ENCODE data around the gene MYL12B.
"Not testable (repeated sequence)": the region's sequence is repeated elsewhere in the genome, so short reads cannot be mapped to it uniquely, and the experiment has no call there.

The MYL12B gene

DNA sequence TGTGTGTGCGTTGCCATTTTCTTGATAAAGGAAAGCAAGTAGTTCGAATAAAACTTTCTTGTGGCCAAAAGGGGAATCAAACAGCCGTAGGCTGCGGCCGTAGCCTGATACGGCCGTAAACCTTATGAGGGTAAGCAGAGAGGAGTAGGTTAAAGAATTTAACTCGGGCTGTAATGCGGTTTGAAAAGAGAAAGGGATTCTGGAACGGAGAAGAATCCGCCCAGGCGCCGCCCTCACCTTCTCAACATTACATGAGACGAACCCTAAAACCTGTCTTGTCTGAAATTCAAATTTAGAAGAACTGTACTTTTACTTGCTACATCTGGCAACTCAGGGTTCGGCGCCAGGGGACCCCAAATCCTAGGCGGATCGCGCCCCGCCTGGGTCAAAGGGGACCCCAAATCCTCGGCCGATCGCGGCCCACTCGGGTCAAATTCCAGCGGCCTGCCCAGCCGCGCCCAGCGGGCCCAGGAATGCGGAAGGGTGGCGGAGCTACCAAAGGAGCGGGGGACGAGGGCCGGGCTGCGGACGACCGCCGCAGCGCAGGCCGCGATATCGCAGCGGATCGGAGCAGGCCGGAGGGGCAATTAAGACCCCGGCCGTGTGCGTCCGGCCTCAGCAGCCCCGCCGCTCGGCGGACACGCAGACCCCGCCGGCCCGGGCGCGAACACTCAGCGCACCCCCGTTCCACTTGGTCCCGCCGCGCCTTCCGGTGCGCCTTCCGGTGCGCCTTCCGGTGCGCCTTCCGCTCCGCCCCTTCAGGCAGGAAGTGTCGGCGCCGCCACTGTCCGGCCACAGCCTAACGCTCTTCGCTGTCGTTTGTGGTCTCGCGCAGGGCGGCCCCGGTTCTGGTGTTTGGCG is at the start of gene MYL12B:
Gene MYL12B (plus strand): TSS at position 761 of the 861 bp plus-strand sequence. CDS start 10,766 bp downstream, outside the sequence.
- peak; percentile 55 to 58 (median 56) for DNase-seq (ENCODE audit: low read depth in 3 of 3, low spot score in 1 of 3)

DNA sequence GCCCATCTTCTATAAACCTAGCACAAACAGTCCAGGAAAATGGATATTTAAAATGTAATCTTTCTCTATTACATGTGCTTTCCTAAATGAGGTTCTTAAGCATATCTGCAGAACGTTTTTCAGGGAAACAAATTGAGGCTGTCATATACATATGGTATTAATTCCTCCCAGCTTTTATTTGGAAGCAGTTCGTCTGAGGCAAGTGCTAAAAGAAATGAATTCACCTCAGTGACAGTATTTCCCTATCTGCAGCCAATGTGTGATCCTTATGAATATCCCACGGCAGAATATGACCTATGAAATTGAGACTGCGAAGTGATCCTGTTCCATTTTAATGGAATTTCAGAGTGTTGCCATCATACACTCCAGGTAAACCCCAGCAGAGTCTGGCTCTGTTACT is 49.3 kb upstream of the MYL12B start:
- no peak for DNase-seq (ENCODE audit: low read depth in 3 of 3, low spot score in 1 of 3)

DNA sequence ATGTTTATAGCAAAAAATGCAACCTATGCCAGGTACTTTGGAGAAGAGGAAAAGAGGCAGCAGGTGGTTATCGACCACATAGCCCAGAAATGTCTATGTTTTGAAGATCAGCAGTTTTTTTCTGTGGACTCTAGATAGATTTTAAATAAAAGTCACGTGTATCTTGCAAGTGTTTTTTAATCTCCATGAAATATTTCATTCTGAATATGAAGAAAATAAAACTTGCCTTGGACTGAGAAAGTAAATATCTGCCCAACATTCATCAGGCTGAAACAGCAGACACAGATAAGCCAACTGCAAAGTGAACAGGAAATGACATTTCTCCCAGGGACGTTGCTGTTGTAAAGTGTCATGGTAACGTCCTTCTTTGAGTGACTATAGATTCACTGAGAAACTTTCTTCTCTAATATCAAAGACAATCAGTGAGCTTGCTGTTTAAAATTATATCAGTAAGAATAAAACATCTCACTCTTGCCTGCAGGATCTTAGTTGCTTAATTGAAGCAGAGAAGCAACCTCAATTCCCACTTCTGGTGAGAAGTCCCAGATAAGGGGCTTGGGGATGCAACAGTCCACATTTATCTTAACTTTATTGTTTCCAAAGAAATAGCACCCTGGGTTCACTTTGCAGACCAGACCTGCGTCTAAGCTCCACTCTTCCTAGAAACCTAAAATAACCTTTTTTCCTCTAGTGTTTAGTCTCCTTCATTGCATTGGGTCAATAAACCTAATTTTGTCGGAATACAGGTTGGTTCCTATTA is 48.5 kb upstream of the MYL12B start:
- DNase-seq (ENCODE audit: low read depth in 3 of 3, low spot score in 1 of 3) = no peak

DNA sequence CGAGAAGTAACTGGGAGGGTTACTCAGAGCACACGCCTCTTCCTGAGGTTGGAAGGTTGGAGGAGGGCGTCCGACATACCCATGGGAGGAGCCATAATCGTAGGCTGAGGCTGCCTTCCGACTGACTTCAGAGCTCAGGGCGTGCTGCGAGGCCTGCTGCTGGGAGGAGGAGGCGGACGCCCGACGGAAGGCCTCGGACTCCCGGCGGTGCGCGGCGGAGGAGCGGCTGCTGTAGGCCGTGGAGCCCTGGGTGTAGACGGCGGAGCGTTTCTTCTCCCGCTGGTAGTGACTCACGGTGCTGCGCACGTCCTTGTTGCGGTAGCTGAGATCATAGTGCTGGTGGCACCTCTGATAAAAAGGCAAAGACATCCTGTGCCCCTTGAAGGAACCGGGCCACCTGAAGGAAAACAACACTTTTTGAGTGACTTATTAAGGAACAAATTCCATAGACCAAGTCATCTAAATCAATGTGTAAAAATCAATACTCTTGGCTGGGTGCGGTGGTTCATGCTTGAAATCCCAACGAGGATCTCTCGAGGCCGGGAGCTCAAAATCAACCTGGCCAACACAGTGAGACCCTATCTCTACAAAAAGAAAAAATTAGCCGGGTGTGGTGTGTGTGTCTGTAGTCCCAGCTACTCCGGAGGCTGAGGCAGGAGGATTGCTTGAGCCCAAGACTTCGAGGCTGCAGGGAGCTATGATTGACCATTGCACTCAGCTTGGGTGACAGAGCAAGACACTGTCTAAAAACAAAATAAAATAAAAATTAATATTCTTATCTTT is 46.9 kb upstream of the MYL12B start:
- no peak for DNase-seq (ENCODE audit: low read depth in 3 of 3, low spot score in 1 of 3)

DNA sequence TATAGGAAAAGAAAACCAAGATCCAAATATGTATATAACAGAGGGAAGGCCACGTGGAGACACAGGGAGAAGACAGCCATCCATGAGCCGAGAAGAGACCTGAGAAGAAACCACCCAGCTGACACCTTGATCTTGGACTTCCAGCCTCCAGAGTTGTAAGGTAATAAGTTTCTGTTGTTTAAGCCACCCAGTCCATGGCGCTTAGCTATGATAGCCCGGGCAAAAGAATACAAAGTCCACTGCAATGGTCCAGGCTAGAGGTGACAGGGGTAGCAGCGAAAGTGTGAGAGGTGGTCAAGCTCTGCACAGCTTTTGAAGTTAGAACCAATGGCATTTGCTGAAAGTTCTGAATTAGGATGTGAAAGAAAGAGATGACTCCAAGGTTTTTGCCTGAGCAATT is 44.9 kb upstream of the MYL12B start:
- DNase-seq (ENCODE audit: low read depth in 3 of 3, low spot score in 1 of 3) = no peak

DNA sequence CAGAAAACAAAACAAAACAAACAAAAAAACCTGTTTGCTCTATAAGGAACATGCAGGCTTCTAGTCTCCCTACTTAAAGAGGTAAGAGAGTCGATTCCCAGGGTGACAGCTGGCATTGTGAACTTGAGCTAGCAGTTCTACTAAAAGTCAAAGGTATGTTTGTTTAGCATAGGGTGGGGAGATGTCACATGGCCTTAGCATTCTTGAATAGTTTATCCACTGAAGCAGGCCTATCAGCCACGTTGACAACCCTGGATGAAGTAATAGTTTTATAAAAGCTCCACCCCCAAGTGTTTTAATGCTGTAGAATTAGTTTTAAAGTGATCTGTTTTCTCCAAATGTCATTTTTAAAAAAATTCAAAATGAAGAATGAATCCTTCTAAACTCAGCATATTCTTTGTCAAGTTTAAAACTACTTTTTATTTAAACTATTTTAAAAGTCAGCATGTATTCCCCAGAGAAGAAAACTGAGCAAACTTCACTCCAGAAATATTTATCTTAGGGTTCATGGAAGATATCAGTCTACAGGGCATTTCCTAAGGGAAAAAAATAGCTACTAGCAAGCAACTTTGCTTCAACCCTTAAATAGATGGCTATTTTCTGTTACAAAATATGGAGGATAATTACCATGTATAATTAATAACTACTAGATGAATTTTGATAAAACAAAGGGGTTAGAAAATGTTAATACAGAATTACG is 43.8 kb upstream of the MYL12B start:
- no peak for DNase-seq (ENCODE audit: low read depth in 3 of 3, low spot score in 1 of 3)

DNA sequence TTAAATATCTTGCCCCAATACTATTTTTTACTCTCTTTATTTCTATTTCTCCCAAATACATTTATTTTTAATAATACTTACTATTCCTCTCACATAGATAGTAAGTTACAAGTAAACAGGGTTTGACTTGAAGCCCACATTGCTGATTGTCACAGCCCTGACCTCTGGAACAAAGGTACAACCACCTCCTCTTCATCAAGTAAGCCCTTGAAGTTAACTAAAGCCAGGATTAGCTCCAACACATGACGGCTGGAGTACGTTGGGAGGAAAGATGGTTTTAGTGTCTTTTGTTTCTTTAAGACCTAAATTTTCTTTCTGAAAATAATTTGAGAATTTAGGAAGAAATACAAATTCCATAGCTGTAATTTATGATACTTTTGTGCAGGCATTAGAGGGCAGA is 43.1 kb upstream of the MYL12B start:
- DNase-seq (ENCODE audit: low read depth in 3 of 3, low spot score in 1 of 3) = no peak

DNA sequence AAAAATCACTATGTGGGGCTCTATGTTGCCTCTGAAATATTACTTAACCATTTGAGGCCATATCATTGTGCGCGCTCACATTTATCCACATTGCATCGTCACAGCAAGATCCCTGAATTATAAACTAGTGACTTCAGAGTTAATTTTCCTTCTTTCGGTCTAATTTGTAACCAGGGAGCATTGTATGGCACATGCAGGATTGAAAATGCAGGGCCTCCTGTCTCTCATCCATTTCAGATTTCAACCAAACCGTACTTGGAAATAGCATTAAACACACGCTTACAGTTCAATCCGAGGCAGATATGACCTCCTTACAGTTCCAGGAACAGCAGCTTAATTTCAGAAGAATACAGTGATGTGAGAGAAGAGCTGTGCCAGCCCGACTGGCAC is 42.7 kb upstream of the MYL12B start:
- DNase-seq (ENCODE audit: low read depth in 3 of 3, low spot score in 1 of 3) = no peak

DNA sequence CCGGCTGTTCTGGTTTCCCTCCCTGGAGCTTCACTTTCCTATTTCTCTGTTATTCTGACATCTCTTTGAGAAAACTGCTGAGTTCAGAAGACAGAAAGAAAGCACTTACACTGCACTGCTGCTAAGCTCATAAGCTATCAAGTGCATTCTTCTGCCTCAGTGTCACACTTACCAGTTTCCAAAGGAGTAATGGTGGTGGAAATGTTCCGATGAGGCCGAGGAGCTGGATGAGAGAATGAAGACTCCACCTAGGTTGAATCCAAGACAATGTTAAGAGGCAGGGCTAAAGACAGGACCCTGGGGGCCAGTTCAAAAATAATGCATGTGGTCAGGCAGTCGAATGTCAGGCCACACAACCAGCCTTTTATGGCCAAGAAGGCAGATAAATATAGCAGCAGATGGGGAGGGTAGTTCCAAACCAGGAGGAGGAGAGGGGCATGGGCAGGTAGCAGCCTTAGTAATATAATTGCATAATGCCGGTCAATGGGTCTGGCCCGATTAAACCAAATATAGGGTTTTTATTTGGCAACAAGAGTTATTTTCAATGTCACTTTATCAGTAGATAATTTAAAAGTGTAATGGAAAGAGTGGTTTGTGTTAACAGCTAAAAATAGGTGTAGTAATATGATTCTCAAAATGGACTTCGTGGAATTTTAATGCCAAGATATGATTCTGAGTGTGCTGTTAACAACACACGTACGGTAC is 42.1 kb upstream of the MYL12B start, which contains the start of gene MYOM1:
Gene MYOM1 (minus strand): TSS at position 338 of the 705 bp plus-strand sequence. CDS start 4,745 bp downstream, outside the sequence.
- DNase-seq (ENCODE audit: low read depth in 3 of 3, low spot score in 1 of 3) = no peak

DNA sequence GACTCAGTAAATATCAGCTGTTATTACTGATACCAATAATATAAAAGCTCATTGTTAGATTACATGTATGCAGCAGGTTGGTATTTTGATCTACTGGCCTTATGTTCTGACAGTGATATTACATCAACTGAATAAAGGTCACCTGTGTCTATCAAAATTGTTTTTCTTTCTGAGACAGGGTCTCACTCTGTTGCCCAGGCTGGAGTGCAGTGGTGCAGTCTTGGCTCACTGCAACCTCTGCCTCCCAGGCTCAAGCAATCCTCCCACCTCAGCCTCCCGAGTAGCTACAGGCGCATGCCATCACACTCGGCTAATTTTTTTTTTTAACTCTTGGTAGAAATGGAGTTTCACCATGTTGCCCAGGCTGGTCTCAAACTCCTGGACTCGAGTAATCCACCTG is 41.1 kb upstream of the MYL12B start:
- not testable (repeated sequence) for DNase-seq (ENCODE audit: low read depth in 3 of 3, low spot score in 1 of 3)

DNA sequence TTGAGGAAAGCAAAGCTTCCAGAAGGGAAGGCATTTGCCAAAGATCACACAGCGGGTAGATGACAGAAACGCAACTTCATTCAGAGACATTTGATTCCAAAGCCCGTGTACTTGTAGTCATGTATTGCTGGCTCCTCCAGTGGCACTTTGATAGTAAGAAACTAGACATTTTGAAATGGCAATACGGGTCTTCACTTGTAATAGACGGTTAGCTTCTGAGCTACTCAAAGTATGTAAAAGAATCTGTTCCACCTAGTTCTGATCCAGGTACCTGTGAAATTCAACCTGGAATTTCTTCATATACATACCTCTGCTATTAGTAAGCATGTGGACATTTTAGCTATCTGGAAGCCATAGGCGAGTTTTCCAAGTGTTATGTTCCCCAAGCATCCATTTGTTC is 40.4 kb upstream of the MYL12B start:
- DNase-seq (ENCODE audit: low read depth in 3 of 3, low spot score in 1 of 3) = no peak

DNA sequence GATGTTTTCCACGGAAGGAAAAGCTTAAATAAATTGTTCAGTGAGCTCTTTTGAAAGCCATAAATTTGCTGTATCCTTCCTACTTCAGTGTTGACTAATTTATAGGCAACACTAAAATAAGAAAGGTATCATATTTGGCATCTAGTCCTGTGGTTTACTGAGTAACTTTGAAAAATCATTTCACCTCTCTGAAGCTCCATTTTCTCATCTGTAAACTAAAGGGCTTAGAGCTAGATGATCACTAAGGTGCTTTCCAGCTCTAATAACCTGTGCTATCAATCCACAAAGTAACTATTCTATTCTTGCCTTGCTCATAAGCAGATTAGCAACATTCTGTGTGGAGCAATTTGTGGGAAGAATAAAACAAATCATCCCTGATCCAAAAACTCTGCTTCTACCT is 38.6 kb upstream of the MYL12B start:
- DNase-seq (ENCODE audit: low read depth in 3 of 3, low spot score in 1 of 3) = no peak

DNA sequence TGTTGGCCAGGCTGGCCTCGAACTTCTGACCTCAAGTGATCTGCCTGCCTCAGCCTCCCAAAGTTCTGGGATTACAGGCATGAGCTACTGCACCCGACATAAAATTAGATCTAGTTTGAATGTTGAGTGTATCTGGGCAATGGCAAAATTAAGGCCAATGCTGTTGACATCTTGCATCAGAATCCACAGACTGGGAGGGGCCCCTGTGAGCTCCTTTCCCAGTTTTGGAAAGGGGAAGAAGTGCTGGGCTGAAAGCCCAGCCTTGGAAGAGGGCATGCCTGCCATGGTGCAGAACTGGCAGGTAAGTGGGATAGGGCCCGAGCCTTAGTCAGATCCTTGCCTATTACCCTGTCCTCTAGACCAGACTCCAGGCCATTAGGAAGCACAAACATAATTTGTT is 37.7 kb upstream of the MYL12B start:
- no peak for DNase-seq (ENCODE audit: low read depth in 3 of 3, low spot score in 1 of 3)

DNA sequence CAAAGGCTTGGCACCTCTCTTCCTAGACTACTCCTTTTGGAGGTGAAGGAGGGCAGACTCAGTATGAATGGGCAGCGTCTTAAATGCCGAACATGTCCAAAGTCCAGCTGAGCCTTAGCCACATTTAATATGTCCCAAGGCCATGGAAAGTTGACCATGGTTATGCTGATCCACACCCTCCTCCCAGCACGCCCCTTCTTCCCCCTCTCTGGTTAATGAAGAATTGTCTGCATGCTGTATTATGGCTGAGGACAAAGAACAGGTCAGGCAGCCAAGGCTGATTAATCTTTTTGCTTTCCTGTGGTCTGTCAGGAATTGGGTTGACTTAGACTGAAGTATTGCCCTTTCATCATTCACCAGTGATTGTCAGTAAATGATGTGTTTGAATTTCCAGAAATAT is 36.3 kb upstream of the MYL12B start:
- no peak for DNase-seq (ENCODE audit: low read depth in 3 of 3, low spot score in 1 of 3)

DNA sequence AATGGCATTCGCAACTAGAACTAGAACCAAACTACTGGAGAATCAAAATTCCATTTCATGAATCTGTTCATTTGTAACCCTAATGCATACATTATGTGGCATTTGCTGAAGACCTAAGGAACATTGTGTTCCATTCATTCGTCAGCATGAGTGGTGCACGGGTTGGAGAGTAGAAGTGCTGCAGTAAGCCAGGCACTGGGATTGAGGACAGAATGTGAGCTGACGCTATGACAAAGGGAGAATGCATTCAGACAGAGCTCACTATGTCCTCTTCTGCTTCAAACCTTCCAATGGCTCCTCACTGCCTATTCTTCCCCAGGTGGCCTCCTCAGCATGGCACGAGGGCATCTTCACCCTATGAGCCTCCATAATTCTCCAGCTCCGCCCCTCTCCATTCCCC is 35.9 kb upstream of the MYL12B start:
- no peak for DNase-seq (ENCODE audit: low read depth in 3 of 3, low spot score in 1 of 3)

DNA sequence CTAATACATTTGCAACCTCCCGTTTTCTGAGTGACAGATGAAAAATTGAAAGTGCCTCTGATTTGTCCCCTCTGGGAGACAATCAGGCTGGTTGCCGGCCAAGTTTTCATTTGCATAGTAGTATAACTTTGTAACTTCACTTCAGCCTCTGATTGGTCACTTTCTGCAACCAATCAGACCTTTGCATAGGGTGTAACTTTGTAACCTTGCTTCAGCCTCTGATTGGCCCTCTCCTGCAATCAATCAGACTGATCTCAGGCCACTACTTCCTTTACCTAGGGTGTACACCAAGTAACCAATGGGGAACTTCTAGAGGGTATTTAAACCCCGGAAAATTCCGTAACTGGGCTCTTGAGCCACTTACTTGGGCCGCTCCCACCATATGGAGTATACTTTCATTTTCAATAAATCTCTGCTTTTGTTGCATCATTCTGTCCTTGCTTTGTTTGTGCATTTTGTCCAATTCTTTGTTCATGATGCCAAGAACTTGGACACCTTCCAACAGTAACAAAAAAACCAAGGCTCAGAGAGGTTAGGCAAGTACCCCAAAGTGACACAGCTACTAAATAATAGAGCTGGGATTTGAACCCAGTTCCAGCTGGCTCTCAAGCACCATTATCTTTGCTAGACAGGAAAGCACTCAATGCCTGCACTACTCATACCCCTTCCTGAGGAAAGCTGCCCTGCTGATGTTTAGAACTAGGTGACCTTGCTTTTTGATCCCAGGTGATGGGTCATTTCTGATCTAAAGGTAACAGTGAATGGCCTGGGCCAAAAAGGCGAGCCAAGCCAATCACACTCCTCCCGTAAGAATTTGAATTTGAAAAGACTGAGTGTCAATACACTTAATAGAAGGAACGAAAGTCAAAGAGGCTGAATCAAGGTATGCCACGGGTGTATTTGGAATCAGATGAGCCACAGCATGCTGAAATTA is 31.3 kb upstream of the MYL12B start:
- no peak for DNase-seq (ENCODE audit: low read depth in 3 of 3, low spot score in 1 of 3)

DNA sequence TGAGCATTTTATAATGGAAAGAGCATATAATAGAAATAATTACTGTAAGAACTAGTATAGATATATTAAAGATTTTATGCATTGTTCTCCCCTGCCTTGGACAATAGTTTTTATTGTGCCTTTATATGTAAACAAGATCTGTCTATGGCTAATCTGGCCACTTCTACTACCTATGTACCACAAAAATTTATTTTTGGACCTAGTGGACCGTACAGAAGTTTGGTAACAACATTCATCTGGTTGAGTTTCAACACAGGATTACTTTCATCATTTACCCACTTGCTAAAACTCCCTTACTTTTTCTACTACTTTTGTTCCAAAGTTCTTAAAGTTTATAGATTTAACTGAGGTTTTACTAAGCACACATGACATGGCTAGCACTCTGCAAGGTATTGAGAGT is 28.9 kb upstream of the MYL12B start:
- DNase-seq (ENCODE audit: low read depth in 3 of 3, low spot score in 1 of 3) = no peak

DNA sequence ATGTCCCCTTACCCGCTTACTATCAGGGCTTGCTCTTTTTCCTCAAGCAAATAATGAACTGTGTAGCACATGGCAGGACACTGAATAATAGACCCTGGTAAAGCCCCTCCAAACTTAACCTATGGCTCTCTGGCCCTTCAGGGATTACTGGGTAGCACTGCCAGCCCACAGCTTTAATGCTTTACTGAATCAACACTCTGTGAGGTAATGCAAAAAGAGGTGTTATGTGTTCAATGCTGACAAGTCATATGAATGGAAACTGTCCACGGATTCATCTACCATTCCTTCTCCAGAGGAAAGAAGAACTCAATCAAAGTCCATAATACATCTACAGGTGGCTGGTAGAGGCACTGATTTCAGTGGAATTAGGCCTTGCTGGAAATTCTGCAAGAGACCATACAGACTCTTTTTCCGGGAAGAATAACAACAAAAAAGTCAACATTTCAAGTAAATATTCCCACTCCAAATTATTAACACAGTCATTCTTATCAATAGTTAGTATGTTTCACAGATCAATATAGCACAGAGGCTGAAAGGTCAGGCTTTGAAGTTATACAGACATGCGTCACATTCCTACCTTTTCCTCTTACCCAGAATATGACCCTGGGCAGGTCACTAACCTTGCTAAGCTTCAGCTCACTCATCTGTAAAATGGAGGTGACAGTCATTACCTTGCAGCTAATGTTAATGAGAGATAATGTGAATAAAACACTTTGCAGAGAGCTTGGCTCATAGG is 28.3 kb upstream of the MYL12B start:
- no peak for DNase-seq (ENCODE audit: low read depth in 3 of 3, low spot score in 1 of 3)

DNA sequence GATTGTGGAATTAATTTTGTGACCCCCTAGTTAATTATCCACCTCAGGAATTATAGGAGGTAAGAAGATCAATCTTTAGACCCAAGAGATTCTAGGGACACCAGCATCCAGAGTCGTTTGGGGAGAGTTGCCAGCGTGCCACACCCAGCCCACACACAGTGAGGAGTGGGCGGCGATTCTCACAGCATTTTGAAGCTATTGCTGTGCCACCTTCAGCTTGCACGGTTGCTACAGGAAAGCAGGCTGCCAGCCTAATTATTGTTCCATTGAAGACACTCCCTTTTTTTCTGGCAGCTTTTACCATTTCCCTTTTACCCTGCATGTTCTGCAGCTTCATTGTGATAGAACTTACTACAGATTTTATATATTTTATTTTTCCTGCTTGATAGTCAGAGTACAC is 27.5 kb upstream of the MYL12B start:
- DNase-seq (ENCODE audit: low read depth in 3 of 3, low spot score in 1 of 3) = no peak

Data from stimulated activated CD4-positive, alpha-beta T cell treated with anti-CD3 and anti-CD28 coated beads, TNF-alpha, amount 100 ng/mL, for 1 hour (primary cell).